Testis (tissue), 3 donors: Measurements from ENCODE around the gene MNT. TPM values are rescaled to one million over a fixed set of nuclear protein-coding genes. Genes with fewer than 3 reads are reported as not detected.

Experiments used
- DNase-seq: peaks from one replicate; pipeline ENCODE4 v3.0.0-alpha.2; 2019
- H3K27ac ChIP-seq, 2 donors: fragments of 200-600 bp; sonication (generic); one replicate each; pipeline ENCODE4 v1.5.1; 2019
- H3K27me3 ChIP-seq: fragments of 200-600 bp; sonication (generic); one replicate; pipeline ENCODE4 v1.5.1; 2019
- H3K36me3 ChIP-seq: fragments of 200-600 bp; sonication (generic); one replicate; pipeline ENCODE4 v1.5.1; 2017; ENCODE audit warnings: low read depth; ENCODE audit errors: missing control alignments
- H3K4me1 ChIP-seq: fragments of 200-600 bp; sonication (generic); one replicate; pipeline ENCODE4 v1.5.1; 2019
- H3K4me3 ChIP-seq, 2 donors: fragments of 200-600 bp; sonication (generic); one replicate each; pipeline ENCODE4 v1.5.1; 2017 to 2019
- H3K9me3 ChIP-seq: fragments of 200-600 bp; sonication (generic); one replicate; pipeline ENCODE4 v1.5.1; 2017
- CTCF ChIP-seq, 3 experiments: fragments of 450-650 bp in 2 of 3; fragments of 200-600 bp in 1 of 3; sonication (generic) in 1 of 3; IDR thresholded peaks; one replicate each; pipeline ENCODE4 v1.5.1; 2016 to 2019; ENCODE audit warnings: antibody characterized with exemption in 3 of 3, mild to moderate bottlenecking in 2 of 3, moderate library complexity in 1 of 3
- POLR2A ChIP-seq: fragments of 450-650 bp; IDR thresholded peaks from one replicate; pipeline ENCODE4 v1.6.1; 2017; ENCODE audit warnings: antibody characterized with exemption, mild to moderate bottlenecking, moderate library complexity
- WGBS, 2 donors: methylation state at CpG; one replicate each; pipeline ENCODE4 v1.1.5; 2018; 5-methylcytosine and 5-hydroxymethylcytosine counted together
- intact Hi-C: fragments of 100-400 bp; cut with DNase I; formaldehyde crosslinking; loops from one replicate; pipeline ENCODE4 v1.15.1; 2023; ENCODE audit warnings: low total_unique reads
- polyA plus RNA-seq: library from polyadenylated mRNA; stranded (reverse); fragments of 350-450 nt; fragmentation: Illumina TruSeq; extraction: RNeasy Lipid Tissue Mini Kit (QIAGEN cat#74804); gene quantifications from one replicate; pipeline ENCODE4 v1.2.3, GENCODE V29; 2014; ENCODE audit warnings: low read depth, low replicate concordance; ENCODE audit not compliant: insufficient read depth
- total RNA-seq, 2 donors: library from RNA; depleted of rRNA; stranded (reverse); fragments of >200 nt; gene quantifications; one replicate each; pipeline ENCODE4 v1.2.3, GENCODE V29; 2016

The MNT gene
- total and polyA plus RNA-seq, 3 donors from 2014 or later, result 27.9 to 67.7 (median 46.3) TPM

- no peaks in the 10 kb centered on the region for H3K36me3 ChIP-seq
- H3K27me3 ChIP-seq, result no peaks in the 10 kb centered on the region
- peak overlapping the region; percentile 94 to 99 for H3K27ac ChIP-seq
- peaks cover 52% of the 10 kb centered on the region for H3K4me1 ChIP-seq
- DNase-seq, result no peak
- no peak overlapping the region for H3K4me3 ChIP-seq
- H3K9me3 ChIP-seq, result no peaks in the 10 kb centered on the region
- TF ChIP-seq POLR2A (no peak), CTCF (IDR thresholded peaks at IDR 0.05) (no peak)
- WGBS, 2 donors, result 61 to 82% methylated on average over 6 to 12 of the region's 12 CpGs
- intact Hi-C loops, result no loop called here
These were observed 3.4 kb downstream of the MNT start for GRCh38 chr17:2397247-2398171.

GRCh38 chr17:2396568-2397246, 4.2 kb downstream of the MNT start:
- H3K27ac ChIP-seq, result peak overlapping the region; percentile 94 to 99
- peaks cover 55% of the 10 kb centered on the region for H3K4me1 ChIP-seq
- H3K4me3 ChIP-seq, result no peak overlapping the region
- no peaks in the 10 kb centered on the region for H3K9me3 ChIP-seq
- intact Hi-C loops, result no loop called here
- peak; percentile 10 for TF ChIP-seq POLR2A
- no peak for TF ChIP-seq CTCF (IDR thresholded peaks at IDR 0.05)
- peak; percentile 96 for DNase-seq
- 15% methylated on average over 28 of the region's 34 CpGs; no CpG with 5 or more reads in 1 of the 2 donors for WGBS, 2 donors
- no peaks in the 10 kb centered on the region for H3K36me3 ChIP-seq
- H3K27me3 ChIP-seq, result no peaks in the 10 kb centered on the region

GRCh38 chr17:2396192-2396567, 4.7 kb downstream of the MNT start:
- TF ChIP-seq POLR2A (no peak), CTCF (IDR thresholded peaks at IDR 0.05) (no peak)
- H3K9me3 ChIP-seq, result no peaks in the 10 kb centered on the region
- H3K36me3 ChIP-seq, result no peaks in the 10 kb centered on the region
- H3K4me3 ChIP-seq, result no peak overlapping the region
- intact Hi-C loops, result no loop called here
- DNase-seq, result no peak
- no peaks in the 10 kb centered on the region for H3K27me3 ChIP-seq
- peaks cover 60% of the 10 kb centered on the region for H3K4me1 ChIP-seq
- 42 to 44% methylated on average over 6 to 7 of the region's 7 CpGs for WGBS, 2 donors
- peak overlapping the region; percentile 94 to 99 for H3K27ac ChIP-seq

GRCh38 chr17:2395258-2396181, 5.3 kb downstream of the MNT start:
- peak overlapping the region; percentile 94 to 99 for H3K27ac ChIP-seq
- H3K27me3 ChIP-seq, result no peaks in the 10 kb centered on the region
- H3K4me1 ChIP-seq, result peaks cover 67% of the 10 kb centered on the region
- no peaks in the 10 kb centered on the region for H3K36me3 ChIP-seq
- DNase-seq, result peak; percentile 61
- H3K4me3 ChIP-seq, result no peak overlapping the region
- no peaks in the 10 kb centered on the region for H3K9me3 ChIP-seq
- TF ChIP-seq POLR2A (no peak), CTCF (IDR thresholded peaks at IDR 0.05) (no peak)
- intact Hi-C loops, result no loop called here
- WGBS, 2 donors, result 69 to 75% methylated on average over 16 to 28 of the region's 28 CpGs
